ENCODE measurements around the gene PLGRKT.
"Not testable (repeated sequence)": the region's sequence is repeated elsewhere in the genome, so short reads cannot be mapped to it uniquely, and the experiment has no call there.

The PLGRKT gene

DNA sequence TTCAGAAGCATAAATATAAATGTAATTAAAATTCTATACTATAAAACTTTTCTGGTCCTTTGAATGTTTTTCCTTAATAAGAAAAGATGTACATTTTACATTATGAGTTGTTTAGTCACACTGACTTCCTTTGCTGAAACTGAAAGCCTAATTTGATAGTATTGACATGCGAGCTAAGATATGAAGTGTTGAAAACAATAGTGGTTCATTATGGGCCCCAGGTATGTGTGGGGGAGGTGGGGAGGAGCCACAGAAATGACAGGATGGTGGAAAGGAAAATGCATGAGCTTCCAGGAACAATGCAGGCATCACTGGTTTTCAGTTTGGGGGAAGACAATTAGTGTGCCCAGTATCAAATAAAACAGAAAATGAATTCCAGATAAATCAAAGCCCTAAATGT lies 62.6 kb downstream of the PLGRKT start:
- DNase-seq = no peak

DNA sequence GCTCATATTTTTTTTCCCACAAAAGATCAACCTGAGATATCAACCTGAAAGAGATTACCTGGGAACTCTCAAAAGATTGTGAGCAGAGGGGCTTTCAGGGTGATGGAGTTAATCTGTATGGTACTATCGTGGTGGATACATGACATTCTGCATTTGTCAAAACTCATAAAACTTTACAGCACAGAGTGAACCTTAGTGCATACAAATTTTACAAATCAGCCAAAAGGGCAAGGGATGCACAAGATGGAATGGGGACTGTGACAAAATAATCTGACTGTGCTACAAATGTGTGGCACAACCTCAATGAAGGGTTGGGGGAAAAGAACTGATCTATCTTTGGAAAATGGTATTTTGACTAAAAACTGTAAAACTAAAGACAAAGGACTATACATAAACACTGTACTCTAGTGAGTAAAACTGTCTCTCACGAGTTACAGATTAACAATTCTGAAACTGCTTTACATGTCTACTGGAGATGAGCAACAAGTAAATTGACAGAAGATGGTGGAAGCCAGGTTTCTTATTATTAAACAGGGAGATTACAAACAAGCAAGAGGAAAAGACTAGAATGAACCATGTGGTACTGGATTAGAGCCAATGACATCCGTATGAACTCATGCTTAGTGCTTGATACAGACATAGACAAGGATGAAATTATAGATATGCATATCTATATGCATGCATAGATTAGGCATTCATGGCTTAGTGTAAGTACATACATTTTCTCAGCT lies 73.3 kb downstream of the PLGRKT start:
- no peak for DNase-seq

DNA sequence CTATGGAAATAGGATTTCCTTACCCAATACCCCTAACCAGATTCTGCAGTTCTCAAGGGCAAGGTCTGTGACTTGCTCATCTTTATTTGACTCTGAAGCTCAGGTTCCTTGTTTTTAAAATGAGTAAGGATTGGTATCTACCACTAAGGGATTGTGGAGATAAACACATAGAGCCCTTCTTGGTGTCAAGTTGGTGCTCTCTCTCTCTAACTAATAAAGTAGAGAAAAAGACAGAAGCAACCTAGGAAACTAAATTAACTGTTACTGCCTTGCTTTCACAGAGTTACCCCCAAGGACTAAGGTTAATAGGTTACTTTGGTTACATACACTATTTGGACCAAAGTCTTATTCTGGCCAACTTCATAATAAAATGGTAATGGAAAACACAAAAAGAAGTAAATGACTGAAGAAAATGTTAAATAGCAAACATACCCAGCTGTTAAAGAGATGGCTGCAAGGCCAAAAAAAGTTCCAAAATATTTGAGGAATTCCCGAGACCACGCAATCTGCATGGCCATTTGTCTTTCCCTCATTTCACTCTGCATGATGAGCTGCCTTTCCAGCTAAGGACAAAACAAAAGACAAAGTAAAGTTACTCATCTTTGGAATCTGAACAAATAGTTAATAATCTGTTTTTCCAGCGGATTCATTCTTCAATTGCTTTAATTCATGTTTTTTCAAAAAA lies 76.3 kb downstream of the PLGRKT start:
- no peak for DNase-seq

DNA sequence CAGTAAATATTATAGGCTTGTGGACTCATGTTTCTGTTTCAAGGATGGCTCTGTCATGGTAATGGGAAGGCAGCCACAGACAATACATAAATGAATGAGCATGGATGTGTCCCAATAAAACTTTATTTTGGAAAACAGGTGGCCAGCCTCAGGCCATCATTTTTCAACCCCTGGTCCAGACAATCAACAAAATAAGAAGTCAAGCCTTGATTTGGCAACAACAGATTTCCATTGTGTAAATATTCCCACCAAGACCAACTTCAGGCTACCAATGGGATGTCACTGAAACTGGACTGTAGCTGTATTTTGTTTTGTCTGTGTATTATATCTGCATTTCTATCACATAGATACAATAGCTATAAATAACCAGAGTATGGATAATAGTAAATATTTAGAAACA lies 77.4 kb downstream of the PLGRKT start:
- DNase-seq = no peak

DNA sequence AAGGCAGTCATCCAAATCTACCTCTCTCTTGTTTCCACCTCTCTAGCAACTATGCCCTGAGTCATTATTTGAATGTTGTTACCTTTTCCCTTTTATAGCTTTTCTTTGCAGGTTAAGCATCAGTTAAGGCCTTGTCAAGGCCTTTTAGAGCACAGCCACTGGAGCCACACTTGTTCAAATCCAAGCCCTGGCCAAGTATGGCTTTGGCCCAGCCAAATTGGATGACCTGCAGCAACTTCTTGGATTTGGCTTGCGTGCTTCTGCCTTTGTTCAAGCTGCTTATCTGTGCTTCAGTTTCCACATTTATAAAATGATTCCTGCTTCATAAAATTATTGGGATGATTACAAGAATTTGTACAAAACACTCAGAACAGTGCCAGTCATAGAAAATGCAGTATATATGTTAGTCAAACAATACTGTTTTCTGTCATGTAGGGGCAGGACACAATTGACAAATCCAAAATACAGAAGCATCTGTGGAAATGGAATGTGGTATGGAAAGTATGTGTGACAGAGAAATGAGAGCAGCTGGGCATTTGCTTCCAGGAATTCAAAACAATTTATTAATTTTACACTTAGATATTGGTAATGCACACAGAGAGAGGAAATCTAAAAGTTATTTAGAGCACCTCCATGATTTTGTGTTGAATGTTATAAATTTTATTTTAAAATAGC lies 80.2 kb downstream of the PLGRKT start:
- DNase-seq = no peak

DNA sequence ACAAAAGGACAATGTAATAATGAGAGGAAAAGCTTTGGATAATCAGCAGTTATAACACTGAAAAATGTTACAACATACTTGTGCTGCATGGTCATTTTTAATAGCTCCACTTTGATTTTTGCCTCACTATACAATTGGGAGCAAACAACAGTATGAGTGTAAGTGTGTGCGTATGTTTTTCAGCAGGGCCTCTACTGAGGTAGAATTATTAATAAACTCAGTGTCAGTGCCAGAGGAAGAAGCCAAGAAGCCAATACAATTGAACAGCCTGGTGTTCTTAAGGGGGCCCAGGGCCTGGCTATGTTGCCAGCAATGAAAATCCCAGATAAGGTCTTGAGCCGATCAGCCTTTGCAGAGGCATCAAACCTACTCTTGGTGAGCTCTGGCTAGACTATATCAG lies 81.9 kb downstream of the PLGRKT start:
- no peak for DNase-seq

DNA sequence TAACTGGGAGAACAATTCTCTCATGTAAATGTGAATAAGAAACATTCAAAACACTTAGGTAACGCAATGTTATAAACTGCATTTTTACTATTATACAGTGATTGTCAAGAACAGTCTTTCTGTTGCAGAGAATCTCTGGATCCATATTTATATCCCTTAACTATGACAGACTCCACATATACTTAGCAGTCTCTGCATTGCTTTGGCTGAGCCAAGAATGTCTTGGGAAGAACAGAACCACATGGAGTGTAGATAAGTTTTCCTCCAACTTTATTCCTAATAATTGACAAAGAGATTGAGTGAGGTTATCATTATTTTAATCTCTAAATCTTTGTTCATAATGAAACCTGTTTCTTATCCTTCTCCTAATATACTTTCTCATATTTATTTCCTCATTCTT lies 82.5 kb downstream of the PLGRKT start:
- no peak for DNase-seq

DNA sequence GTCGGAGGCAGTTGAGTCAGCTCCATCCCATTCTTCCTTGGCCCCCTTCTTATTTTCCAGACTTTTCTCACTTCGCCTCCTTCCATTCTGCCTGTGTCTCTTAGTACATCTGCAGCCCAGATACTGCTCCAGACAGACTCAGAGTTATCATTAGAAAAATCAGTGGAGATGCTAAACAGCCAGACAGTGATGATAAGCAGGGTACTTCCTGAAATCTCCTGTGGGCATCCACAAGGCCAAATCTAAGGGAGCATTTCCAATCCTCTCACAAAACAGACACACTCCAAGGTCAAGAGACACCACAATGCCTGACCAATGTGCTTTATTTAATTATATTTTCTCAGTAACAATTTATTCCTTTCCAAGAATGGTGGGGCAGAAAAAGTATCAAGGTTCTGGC lies 83.5 kb downstream of the PLGRKT start:
- no peak for DNase-seq

DNA sequence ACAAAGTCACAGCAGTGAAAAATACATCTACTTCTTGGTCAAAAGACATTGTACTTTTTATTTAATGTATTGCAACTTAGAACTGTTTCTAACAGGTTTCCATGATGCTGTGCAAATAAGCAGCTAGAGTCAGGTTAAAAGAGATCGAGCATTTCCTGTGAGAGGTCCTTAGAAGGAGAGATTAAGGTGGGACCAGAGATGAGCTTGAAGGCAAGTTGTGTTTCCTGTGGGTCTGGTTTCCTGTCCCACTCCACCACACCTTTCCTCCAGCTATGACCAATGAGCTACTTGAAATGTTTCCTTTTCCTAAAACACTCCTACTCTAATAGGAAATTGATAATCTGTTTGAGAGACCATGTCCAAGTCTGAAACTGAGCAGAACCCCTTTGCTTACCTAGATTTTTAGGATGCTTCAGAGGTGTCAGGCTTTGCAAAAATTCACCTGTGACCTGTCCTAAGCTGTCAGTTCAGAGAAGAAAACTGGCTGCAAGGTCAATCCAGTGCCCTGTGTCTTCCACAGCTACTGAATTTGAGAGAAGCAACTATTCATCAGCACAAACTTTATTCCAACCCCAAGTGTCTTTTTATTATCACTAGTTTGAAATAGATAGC lies 85.0 kb downstream of the PLGRKT start:
- DNase-seq = no peak

DNA sequence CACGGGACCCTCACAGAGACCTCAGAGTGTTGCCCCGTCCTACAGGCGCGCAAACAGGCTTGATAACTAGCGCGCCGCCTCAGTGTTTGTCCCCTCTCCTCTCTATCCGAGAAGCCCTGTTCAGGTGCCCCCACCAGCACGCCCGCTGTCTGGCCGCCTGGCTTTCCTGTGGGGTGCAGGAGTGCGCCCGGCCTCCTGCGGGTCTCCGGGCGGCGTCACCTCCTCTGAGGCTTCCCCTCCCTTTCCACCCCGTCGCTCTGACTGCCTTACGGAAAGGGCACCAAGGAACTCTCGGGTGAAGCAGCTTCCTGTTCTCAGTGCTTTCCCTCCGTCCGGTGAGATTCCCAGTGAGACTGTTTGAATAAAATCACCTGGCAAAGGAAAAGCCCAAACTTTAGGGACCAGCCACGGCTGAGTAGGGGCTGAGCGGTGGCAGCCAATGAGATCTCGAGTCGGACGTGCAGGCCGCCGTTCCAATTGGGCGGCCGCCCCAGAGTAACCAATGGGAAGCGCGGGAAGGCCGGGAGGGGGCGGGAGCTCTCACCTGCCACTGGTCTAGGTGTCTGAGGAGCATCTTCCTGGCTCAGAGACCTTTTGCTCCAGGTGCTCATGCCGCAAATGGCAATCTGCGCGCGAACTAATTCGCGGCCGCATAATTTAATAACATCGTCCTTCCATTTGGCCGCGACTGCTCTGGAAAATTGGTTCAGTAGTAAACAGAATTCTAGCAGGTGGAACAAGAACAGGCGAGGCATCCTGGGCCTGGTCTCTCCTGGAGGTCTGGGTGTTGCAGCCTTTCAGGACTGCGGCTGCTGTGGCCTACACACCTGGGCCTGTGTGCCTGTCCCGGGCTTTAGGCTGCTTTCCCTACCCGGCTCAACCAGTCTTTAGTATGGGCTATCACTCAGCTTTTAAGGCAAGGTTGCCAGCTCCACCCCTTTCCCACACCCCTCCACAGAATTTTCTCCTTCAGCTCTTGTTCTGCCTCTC lies 98.4 kb downstream of the PLGRKT start, which contains the start of gene RLN1:
Gene RLN1, minus strand, starts transcription at position 885 of the 990 bp plus-strand sequence. Its CDS starts 130 bp downstream, at position 755.
- DNase-seq = not testable (repeated sequence)

DNA sequence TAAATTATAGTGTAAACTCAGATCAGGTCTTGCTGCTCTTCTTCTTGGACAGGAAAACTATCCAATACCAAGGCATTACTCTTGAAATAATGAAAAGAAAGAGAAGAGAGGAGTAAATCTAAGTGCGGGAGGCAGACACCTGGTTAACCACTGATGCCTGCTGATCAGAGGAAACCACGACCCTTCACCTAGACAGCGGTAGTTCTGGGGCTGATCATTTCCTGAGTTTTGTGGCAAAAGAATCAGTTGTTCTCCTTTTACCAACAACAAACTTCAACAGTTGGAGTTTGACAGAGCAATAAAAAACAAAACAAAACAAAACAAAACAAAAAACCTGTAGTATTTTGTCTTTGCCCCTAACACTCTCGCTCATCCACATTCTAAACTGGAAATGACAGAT lies 101.0 kb downstream of the PLGRKT start:
- no peak for DNase-seq

DNA sequence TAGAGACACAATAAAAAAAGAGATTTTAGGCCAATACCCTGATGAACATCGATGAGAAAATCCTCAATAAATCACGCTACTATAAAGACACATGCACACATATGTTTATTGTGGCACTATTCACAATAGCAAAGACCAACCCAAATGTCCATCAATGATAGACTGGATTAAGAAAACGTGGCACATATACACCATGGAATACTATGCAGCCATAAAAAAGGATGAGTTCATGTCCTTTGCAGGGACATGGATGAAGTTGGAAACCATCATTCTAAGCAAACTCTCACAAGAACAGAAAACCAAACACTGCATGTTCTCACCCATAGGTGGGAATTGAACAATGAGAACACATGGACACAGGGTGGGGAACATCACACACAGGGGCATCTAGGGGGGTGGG lies 106.4 kb downstream of the PLGRKT start:
- DNase-seq = not testable (repeated sequence)

DNA sequence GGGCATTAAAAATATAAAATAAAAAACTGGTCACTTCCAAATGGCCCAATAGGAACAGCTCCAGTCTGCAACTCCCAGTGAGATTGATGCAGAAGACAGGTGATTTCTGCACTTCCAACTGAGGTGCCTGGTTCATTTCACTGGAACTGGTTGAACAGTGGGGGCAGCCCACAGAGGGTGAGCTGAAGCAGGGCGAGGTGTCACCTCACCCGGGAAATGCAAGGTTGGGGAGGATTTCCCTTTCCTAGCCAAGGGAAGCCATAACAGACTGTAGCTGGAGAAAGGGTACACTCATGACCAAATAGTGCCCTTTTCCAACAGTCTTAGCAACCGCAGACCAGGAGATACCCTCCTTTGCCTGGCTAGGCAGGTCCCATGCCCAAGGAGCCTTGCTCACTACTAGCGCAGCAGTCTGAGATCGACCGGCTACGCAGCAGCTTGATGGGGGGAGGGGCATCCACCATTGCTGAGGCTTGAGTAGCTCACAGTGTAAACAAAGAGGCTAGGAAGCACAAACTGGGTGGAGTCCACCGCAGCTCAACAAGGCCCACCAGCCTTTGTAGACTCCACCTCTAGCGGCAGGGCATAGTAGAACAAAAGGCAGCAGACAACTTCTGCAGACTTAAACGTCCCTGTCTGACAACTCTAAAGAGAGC lies 110.7 kb downstream of the PLGRKT start:
- DNase-seq = no peak

DNA sequence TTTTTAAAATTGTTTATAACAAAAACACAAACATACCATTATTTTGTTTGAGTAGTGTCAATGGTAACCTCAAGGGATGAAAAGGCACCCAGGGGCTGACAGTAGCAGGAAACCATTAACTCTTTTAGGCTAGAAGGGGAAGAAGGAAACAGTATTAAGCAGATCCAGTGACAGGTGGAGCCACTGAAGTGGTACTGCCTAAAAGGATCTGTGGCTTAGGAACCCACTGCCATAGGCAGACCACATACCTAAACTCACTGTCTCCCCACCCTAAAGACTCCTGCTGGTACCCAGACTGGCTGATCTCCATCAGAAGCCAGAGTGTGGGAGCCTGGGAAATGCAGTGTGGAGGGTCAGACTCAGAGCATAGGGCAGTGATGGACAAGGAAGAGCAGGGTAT lies 111.5 kb downstream of the PLGRKT start:
- DNase-seq = no peak

DNA sequence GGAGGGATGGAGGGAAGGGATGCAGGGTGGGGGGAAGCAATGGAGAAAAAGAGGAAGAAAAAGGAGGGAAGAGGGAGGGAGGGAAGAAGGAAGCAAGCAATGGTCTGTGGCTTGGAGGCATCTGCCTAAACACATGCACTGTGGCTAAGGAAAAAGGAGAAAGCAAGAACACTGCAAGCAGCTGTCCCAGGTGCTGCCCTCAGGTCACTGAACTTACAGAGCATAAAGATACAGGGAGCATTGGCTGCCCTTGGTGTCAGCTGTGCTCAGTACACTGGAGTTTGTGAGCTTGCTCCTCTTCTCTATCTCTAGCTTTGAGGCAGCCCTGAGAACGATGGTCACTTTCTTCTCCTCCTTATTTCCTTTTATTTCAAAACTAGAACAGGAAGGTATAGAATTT lies 116.1 kb downstream of the PLGRKT start:
- DNase-seq = not testable (repeated sequence)

DNA sequence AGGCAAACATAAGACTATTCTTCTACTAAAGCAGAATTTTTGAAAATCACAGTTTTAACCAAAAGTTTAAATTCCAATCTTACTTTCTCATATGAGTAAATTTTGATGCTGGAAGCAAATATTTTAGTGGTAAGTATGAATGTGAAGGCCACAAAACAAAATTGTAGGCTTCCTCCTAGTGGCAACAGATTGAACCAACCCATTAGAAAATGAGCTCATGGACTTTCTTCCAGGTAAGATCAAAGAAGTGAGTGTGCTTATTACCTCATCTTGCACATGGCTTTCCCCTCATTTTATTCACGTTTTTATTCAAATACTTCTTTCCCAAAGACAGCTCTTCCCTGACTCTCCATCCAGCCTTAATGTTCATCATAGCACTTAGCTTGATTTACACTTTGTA lies 116.7 kb downstream of the PLGRKT start:
- DNase-seq = no peak

DNA sequence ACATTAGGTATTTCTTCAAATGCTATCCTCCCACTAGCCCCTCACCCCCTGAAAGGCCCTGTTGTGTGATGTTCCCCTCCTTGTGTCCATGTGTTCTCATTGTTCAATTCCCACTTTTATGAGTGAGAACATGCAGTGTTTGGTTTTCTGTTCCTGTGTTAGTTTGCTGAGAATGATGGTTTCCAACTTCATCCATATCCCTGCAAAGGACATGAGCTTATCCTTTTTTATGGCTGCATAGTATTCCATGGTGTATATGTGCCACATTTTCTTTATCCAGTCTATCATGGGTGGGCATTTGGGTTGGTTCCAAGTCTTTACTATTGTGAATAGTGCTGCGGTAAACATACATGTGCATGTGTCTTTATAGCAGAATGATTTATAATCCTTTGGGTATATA lies 121.3 kb downstream of the PLGRKT start:
- not testable (repeated sequence) for DNase-seq

DNA sequence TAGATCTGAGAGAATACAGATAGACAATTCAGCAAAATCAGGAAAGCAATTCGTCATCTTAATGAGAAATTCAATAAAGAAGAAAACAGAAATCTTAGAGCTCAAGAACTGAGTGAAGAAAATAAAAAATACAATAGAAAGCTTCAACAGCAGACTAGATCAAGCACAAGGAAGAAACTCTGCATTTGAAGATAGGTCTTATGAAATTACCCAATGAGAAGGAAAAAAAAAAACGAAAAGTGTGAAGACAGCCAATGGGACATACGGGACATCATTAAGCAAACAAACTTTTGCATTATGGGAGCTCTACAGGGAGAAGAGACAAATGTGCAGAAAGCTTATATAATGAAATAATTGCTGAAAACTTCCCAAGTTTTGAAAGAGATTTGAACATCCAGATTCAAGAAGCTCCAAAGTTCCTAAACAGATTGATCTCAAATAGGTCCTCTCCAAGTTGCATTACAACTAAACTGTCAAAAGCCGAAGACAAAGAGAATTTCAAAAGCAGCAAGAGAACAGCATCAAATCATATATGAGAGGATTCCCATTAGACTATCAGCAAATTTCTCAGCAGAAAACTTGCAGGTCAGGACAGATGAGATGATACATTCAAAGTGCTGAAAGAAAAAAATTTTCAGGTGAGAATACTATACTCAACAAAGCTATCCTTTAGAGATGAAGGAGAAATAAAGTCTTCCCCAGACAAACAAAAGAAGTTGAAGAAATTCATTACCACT lies 122.4 kb downstream of the PLGRKT start:
- no peak for DNase-seq

DNA sequence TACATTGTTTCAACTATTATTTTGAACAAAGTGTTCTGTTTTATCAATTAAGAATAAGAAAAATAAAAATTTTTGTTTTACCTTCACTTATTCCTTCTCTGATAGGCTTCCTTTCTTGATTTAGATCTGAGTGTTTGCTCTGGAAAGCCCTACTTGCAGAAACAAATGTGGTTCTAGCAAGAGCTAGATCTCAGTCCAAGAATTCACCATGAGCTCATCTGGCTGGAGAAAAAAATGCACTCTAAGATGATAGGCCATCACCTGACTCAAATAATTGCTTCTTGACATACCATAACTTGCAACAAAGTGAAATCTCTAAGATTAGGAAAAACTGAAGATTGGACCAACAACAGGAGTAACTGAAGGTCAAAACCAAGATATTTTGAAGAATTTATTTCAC lies 126.9 kb downstream of the PLGRKT start:
- no peak for DNase-seq

All from inflammatory macrophage treated with lipopolysaccharide for 4 hours (primary cell).